Endothelial cell (in vitro differentiated cells): ENCODE measurements around the gene ABHD3. TPM values are rescaled to one million over a fixed set of nuclear protein-coding genes. Genes with fewer than 3 reads are reported as not detected.

Experiments used
- DNase-seq: peaks from one replicate; pipeline ENCODE4 v3.0.0; 2021; ENCODE audit warnings: low spot score
- H3K27ac Mint-ChIP-seq: one replicate; pipeline ENCODE4 v1.8.0; 2021; ENCODE audit warnings: mixed read lengths, inconsistent platforms; ENCODE audit not compliant: unreplicated experiment
- H3K27me3 Mint-ChIP-seq: one replicate; pipeline ENCODE4 v1.8.0; 2021; ENCODE audit warnings: mild to moderate bottlenecking, moderate library complexity, mixed read lengths, inconsistent platforms; ENCODE audit not compliant: unreplicated experiment
- H3K36me3 Mint-ChIP-seq: one replicate; pipeline ENCODE4 v1.8.0; 2021; ENCODE audit warnings: mild to moderate bottlenecking, low read depth, mixed read lengths, inconsistent platforms; ENCODE audit not compliant: unreplicated experiment
- H3K4me1 Mint-ChIP-seq: one replicate; pipeline ENCODE4 v1.8.0; 2021; ENCODE audit warnings: mild to moderate bottlenecking, mixed read lengths, inconsistent platforms; ENCODE audit not compliant: unreplicated experiment
- H3K4me3 Mint-ChIP-seq: one replicate; pipeline ENCODE4 v1.8.0; 2021; ENCODE audit warnings: mild to moderate bottlenecking, mixed read lengths, inconsistent platforms; ENCODE audit not compliant: unreplicated experiment
- H3K9me3 Mint-ChIP-seq: one replicate; pipeline ENCODE4 v1.8.0; 2021; ENCODE audit warnings: mixed read lengths, inconsistent platforms; ENCODE audit not compliant: unreplicated experiment
- long read RNA-seq: library from polyadenylated mRNA; unstranded; transcript quantifications from one replicate; pipeline ENCODE4 v2.0.0, GENCODE V29; 2020; ENCODE audit not compliant: unreplicated experiment
- total RNA-seq: library from RNA; stranded (reverse); fragmentation: NEBNext Ultra II Directional; extraction: Animal tissue kit (Norgen Biotek cat#: 25700); gene quantifications from one replicate; pipeline ENCODE4 v1.2.1, GENCODE V29; 2021; ENCODE audit not compliant: unreplicated experiment
- TF ChIP-seq, protein P1 (sequence below): fragments of 200-600 bp; sonication (generic); IDR thresholded peaks from one replicate; pipeline ENCODE4 v1.5.0; 2021; ENCODE audit warnings: antibody characterized with exemption; ENCODE audit not compliant: unreplicated experiment

Gene ABHD3, protein sequence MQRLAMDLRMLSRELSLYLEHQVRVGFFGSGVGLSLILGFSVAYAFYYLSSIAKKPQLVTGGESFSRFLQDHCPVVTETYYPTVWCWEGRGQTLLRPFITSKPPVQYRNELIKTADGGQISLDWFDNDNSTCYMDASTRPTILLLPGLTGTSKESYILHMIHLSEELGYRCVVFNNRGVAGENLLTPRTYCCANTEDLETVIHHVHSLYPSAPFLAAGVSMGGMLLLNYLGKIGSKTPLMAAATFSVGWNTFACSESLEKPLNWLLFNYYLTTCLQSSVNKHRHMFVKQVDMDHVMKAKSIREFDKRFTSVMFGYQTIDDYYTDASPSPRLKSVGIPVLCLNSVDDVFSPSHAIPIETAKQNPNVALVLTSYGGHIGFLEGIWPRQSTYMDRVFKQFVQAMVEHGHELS
- total RNA-seq: 13.8 TPM
- long read RNA-seq, transcript ABHD3-201 (9 exons, 2,064 nt): major isoform, 7 of 14 reads
- long read RNA-seq, partial matches to known transcripts: 0 of 14 reads
- long read RNA-seq, other reads (novel, unspliced or antisense): 7 of 14 reads

DNA sequence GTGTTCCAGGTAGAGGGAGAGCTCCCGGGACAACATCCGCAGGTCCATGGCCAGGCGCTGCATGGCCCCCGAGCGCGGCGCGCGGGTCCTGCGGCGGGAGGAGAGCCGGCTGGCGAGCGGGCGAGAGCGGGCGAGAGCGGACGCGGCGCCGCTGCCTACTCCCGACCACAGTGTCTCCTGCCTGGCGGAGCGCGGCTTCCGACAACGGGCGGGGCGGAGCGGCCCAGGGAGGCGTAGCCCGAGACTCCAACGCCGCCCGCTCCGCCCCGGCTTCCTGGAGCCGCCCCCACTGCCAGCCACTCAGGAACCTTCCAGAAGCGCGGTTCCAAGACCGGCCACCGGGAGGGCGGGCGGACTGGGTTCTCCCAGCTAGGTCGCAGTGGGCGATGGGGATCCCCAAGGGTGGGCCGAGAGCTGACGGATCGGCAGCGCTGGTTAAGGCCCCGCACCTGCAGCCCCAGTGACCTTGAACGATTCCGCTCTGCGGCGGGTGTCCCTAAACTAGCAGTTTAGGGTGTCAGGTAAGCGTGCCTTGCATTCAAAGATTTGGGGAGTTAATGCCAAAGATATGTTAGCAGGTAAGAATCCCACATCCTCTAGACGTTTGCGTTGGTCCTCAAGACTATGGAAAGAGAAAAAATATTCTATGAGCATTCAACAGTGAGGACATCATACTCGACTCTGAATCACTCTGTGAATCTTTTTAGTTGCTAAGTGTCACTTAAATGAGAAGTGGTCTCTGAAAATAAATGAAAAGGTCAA lies at the start of gene ABHD3:
Gene ABHD3, minus strand, starts transcription at position 172 of the 762 bp plus-strand sequence. Its CDS starts 109 bp downstream, at position 63.
- peaks cover 5% of the 10 kb centered on the region for H3K36me3 Mint-ChIP-seq
- DNase-seq: peak; percentile 93

DNA sequence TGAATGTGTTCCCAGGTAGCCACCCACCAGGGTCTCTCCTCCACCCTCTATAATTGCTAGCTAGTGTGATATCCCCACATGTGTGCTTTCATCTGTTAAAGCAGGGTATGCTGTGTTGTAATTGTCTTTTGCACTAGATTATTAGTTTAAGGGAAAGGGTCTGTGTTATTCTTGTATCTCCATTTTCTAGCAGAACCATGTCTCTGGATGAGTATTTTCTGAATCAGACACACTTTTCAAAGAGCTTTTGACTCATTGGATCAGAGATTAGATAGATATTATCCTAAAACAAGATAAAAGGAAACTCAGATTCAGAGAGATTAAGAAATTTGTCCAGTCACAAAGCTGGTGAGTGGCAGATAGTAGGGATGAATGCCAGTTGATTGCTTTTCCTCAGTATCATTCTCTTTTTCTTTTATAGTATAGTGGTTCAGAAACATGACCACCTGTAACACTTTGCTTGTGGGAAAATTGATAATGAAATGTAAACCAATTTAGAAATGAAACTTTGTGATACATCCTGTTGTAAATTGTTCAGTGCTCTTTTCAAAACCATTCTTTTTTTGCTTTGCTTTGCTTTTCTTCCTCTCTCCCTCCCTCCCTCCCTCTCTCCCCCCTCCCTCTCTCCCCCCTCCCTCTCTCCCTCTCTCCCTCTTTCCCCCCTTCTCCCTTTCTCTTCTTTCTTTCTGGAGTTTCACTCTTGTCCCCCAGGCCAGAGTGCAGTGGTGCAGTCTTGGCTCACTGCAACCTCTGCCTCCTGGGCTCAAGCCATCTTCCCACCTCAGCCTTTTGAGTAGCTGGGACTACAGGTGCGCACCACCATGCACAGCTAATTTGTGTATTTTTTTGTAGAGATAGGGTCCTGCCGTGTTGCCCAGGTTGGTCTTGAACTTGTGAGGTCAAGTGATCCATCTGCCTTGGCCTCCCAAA lies 43.5 kb upstream of the ABHD3 start:
- no peak for DNase-seq
- TF ChIP-seq, protein P1, sequence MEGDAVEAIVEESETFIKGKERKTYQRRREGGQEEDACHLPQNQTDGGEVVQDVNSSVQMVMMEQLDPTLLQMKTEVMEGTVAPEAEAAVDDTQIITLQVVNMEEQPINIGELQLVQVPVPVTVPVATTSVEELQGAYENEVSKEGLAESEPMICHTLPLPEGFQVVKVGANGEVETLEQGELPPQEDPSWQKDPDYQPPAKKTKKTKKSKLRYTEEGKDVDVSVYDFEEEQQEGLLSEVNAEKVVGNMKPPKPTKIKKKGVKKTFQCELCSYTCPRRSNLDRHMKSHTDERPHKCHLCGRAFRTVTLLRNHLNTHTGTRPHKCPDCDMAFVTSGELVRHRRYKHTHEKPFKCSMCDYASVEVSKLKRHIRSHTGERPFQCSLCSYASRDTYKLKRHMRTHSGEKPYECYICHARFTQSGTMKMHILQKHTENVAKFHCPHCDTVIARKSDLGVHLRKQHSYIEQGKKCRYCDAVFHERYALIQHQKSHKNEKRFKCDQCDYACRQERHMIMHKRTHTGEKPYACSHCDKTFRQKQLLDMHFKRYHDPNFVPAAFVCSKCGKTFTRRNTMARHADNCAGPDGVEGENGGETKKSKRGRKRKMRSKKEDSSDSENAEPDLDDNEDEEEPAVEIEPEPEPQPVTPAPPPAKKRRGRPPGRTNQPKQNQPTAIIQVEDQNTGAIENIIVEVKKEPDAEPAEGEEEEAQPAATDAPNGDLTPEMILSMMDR: no peak
- Mint-ChIP-seq H3K9me3 (no peaks in the 10 kb centered on the region), H3K36me3 (no peaks in the 10 kb centered on the region), H3K27me3 (no peaks in the 10 kb centered on the region), H3K4me1 (peaks cover 39% of the 10 kb centered on the region), H3K27ac (peak overlapping the region; percentile 64), H3K4me3 (no peak overlapping the region)

More for the DNA sequence above, at the start of gene ABHD3:
- H3K4me3 Mint-ChIP-seq: peak within 1 kb of the TSS; percentile 95
- TF ChIP-seq, protein P1: peak; percentile 62
- peak within 1 kb of the TSS; percentile 90 for H3K27ac Mint-ChIP-seq
- peaks cover 3% of the 10 kb centered on the region for H3K27me3 Mint-ChIP-seq
- peaks cover 13% of the 10 kb centered on the region for H3K4me1 Mint-ChIP-seq
- H3K9me3 Mint-ChIP-seq: no peaks in the 10 kb centered on the region

DNA sequence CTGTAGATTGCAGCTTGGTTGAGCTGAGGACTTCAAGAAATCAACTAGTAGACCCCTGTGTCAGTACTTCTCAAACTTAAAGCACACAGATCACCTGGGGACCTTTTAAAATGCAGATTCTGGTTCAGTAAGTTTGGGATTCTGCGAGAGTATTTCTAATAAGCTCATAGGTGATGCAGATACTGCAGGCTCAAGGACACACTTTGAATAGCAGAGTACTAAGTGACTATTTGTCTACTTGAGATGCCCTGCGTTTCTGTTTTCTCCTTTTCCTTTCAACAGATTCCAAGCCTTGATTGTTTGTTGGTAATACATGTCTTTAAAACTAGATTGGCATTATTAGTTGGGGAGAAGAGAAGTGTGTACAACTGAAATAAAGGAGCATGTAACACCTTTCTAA lies 42.7 kb upstream of the ABHD3 start:
- TF ChIP-seq, protein P1: no peak
- H3K36me3 Mint-ChIP-seq: no peaks in the 10 kb centered on the region
- H3K27me3 Mint-ChIP-seq: no peaks in the 10 kb centered on the region
- no peak for DNase-seq
- peaks cover 42% of the 10 kb centered on the region for H3K4me1 Mint-ChIP-seq
- no peak overlapping the region for H3K4me3 Mint-ChIP-seq
- peak overlapping the region; percentile 64 for H3K27ac Mint-ChIP-seq
- H3K9me3 Mint-ChIP-seq: no peaks in the 10 kb centered on the region

DNA sequence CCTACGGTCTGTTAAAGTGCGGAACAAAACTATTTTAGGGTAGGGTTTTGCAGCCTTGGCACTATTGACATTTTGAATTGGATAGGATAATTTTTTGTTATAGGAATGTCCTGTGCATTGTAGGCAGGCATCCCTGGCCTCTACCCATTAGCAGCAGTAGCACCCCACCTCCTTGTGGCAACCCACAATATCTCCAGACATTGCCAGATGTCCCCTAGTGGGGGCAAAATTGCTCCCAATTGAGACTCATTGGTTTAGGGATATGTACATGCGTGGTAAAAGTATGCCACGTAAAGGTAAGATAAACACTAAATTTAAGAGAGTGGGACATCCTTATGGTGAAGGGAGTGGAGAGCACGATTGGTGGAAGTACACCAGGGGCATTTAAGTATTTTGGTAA lies 40.7 kb upstream of the ABHD3 start:
- TF ChIP-seq, protein P1: no peak
- Mint-ChIP-seq H3K4me1 (peaks cover 42% of the 10 kb centered on the region), H3K4me3 (no peak overlapping the region), H3K27me3 (no peaks in the 10 kb centered on the region), H3K27ac (peak overlapping the region; percentile 13), H3K9me3 (no peaks in the 10 kb centered on the region), H3K36me3 (no peaks in the 10 kb centered on the region)
- DNase-seq: no peak
